H1 (cell line): Measurements from ENCODE around the gene UBE4B. TPM values are rescaled to one million over a fixed set of nuclear protein-coding genes. Genes with fewer than 3 reads are reported as not detected.

Experiments used
- BCL11A ChIP-seq, 2 experiments: IDR thresholded peaks; one replicate each; pipeline ENCODE4 v1.6.1; 2011; ENCODE audit warnings: low read depth in 2 of 2, low read length in 2 of 2, mild to moderate bottlenecking in 2 of 2
- BRCA1 ChIP-seq: IDR thresholded peaks from 2 replicates; pipeline ENCODE4 v1.6.1; 2012; ENCODE audit warnings: low read depth, low read length, improper control_type of control experiment
- CBX5 ChIP-seq: fragments of 300-800, 300-1000 bp; sonication (generic); IDR thresholded peaks from 2 replicates; pipeline ENCODE4 v1.7.1; 2016; ENCODE audit warnings: antibody characterized with exemption, low read length, low read depth
- KDM4A ChIP-seq: IDR thresholded peaks from one replicate; pipeline ENCODE4 v1.7.1; 2012; ENCODE audit warnings: low read depth, mild to moderate bottlenecking, moderate library complexity, low read length, inconsistent platforms; ENCODE audit not compliant: severe bottlenecking
- PHF8 ChIP-seq: fragments of 200-600 bp; sonication (generic); conservative IDR thresholded peaks from 2 replicates; pipeline ENCODE4 v1.7.1; 2012; ENCODE audit warnings: low read depth, mild to moderate bottlenecking, inconsistent platforms, low read length, moderate library complexity
- SAP30 ChIP-seq: fragments of 300-600 bp; sonication (generic); IDR thresholded peaks from 2 replicates; pipeline ENCODE4 v1.7.1; 2012; ENCODE audit warnings: low read length, moderate library complexity, mild to moderate bottlenecking, inconsistent platforms; ENCODE audit not compliant: insufficient read depth, insufficient replicate concordance
- polyA plus RNA-seq, 7 experiments: library from polyadenylated mRNA; depleted of rRNA in 3 of 7; stranded (reverse) in 5 of 7; unstranded in 2 of 7; fragments of >200 nt in 5 of 7; fragments of 200-250 nt in 2 of 7; gene quantifications; 1 replicate in 5 of 7; 2 replicates in 1 of 7; 4 replicates in 1 of 7; pipeline versions ENCODE4 v1.2.1 to v1.2.3, GENCODE V29; 2011 to 2013; ENCODE audit warnings: missing spikeins in 2 of 7, mixed read lengths in 2 of 7
- total RNA-seq: library from RNA; stranded (reverse); fragmentation: NEBNext Ultra II Directional; extraction: Animal tissue kit (Norgen Biotek cat#: 25700); gene quantifications from 2 replicates; pipeline ENCODE4 v1.2.1, GENCODE V29; 2021

The UBE4B gene
- total and polyA plus RNA-seq, 2 of the 8 experiments (the other 6 are each of a cell fraction or from before 2014, with no cell fraction given) = 24.5 to 90.1 TPM

- TF ChIP-seq BRCA1 (no peak), PHF8 (no peak), KDM4A (no peak), BCL11A (IDR thresholded peaks at IDR 0.05; ENCODE audit: low read depth in 2 of 2, low read length in 2 of 2) (no peak), CBX5 (no peak), SAP30 (no peak)
These were observed 42.3 kb downstream of the UBE4B start (continued) for GRCh38 chr1:10074852-10075730.
